Caco-2 (cell line): ENCODE measurements around the gene TMEM43. TPM values are rescaled to one million over a fixed set of nuclear protein-coding genes. Genes with fewer than 3 reads are reported as not detected.

Experiments used
- BruUV-seq: library from RNA; stranded (reverse); fragments of 400-500 nt; replicated peaks from 2 replicates; lab custom pipeline; 2021; lab: Mats Ljungman, UMichigan
- CTCF ChIA-PET: fragments of 300-600 bp; sonication (Branson Sonifier 250); formaldehyde crosslinking; loops from one replicate; lab custom pipeline; 2022; ENCODE audit warnings: antibody characterized with exemption; lab: Charles Lee
- POLR2A ChIA-PET: fragments of 300-600 bp; sonication (Branson Sonifier 250); formaldehyde crosslinking; loops from one replicate; lab custom pipeline; 2022; ENCODE audit warnings: antibody characterized with exemption; lab: Charles Lee
- DNase-seq, 2 experiments: peaks; one replicate each; pipeline versions ENCODE4 v3.0.0 to v3.0.0-alpha.2; 2020 to 2022
- H3K27me3 ChIP-seq: replicated peaks from 2 replicates; pipeline ENCODE4 v1.6.0; 2011; ENCODE audit warnings: low read length; ENCODE audit not compliant: control insufficient read depth, insufficient read depth
- H3K36me3 ChIP-seq: 2 replicates; pipeline ENCODE4 v1.5.1; 2011; ENCODE audit warnings: low read length; ENCODE audit not compliant: control insufficient read depth, insufficient read depth
- H3K4me1 ChIP-seq: fragments of 250-450 bp; sonication (Bioruptor Pico); 2 replicates; pipeline ENCODE4 v1.5.1; 2020; ENCODE audit warnings: mild to moderate bottlenecking
- H3K4me3 ChIP-seq: 2 replicates; pipeline ENCODE4 v1.5.1; 2011; ENCODE audit warnings: low read depth, mild to moderate bottlenecking, control low read depth, low read length
- H3K9me3 ChIP-seq: fragments of 250-450 bp; sonication (Bioruptor Pico); 2 replicates; pipeline ENCODE4 v1.5.1; 2020; ENCODE audit warnings: mild to moderate bottlenecking, moderate library complexity
- H3K27ac Mint-ChIP-seq: one replicate; pipeline ENCODE4 v1.8.0; 2022; ENCODE audit warnings: mixed read lengths; ENCODE audit not compliant: unreplicated experiment
- H3K27me3 Mint-ChIP-seq: one replicate; pipeline ENCODE4 v1.8.0; 2022; ENCODE audit warnings: mixed read lengths; ENCODE audit not compliant: insufficient read depth, unreplicated experiment
- H3K36me3 Mint-ChIP-seq: one replicate; pipeline ENCODE4 v1.8.0; 2022; ENCODE audit warnings: mild to moderate bottlenecking, mixed read lengths; ENCODE audit not compliant: insufficient read depth, unreplicated experiment
- H3K4me1 Mint-ChIP-seq: one replicate; pipeline ENCODE4 v1.8.0; 2022; ENCODE audit warnings: low read depth, mixed read lengths; ENCODE audit not compliant: unreplicated experiment
- H3K4me3 Mint-ChIP-seq: one replicate; pipeline ENCODE4 v1.8.0; 2022; ENCODE audit warnings: mild to moderate bottlenecking, moderate library complexity, mixed read lengths; ENCODE audit not compliant: unreplicated experiment
- H3K9me3 Mint-ChIP-seq: one replicate; pipeline ENCODE4 v1.8.0; 2022; ENCODE audit warnings: mixed read lengths; ENCODE audit not compliant: unreplicated experiment
- intact Hi-C: fragments of 100-400 bp; cut with micrococcal nuclease; formaldehyde crosslinking; loops from one replicate; pipeline ENCODE4 v1.10.0; 2022; ENCODE audit not compliant: unreplicated experiment
- total RNA-seq: library from RNA; stranded (reverse); gene quantifications from 2 replicates; pipeline ENCODE4 v1.2.3, GENCODE V29; 2022
- TF ChIP-seq, protein P1 (sequence below), 2 experiments: fragments of 200-600 bp in 1 of 2; IDR thresholded peaks; 1 replicate in 1 of 2; 2 replicates in 1 of 2; pipeline versions ENCODE4 v1.5.1 to v1.8.0; 2011 to 2022; ENCODE audit warnings: antibody characterized with exemption in 1 of 2, control low read depth in 1 of 2, inconsistent platforms in 1 of 2, low read depth in 1 of 2, low read length in 1 of 2, mild to moderate bottlenecking in 1 of 2, moderate library complexity in 1 of 2; ENCODE audit not compliant: insufficient read depth in 1 of 2, severe bottlenecking in 1 of 2, unreplicated experiment in 1 of 2

The TMEM43 gene
- total RNA-seq, 1 experiment from 2014 or later, result 35.2 TPM

GRCh38 chr3:14178247-14179113 lies 53.6 kb downstream of the TMEM43 start, which contains the start of the genes LSM3 and XPC:
Gene LSM3 (plus strand): TSS chr3:14178817. CDS start chr3:14178861, 44 bp downstream.
Gene XPC (minus strand): TSS chr3:14178601. CDS start chr3:14178568, 33 bp downstream.
- Histone ChIP-seq H3K27me3 (no peaks in the 10 kb centered on the region), H3K4me1 (peaks cover 16% of the 10 kb centered on the region), H3K9me3 (no peaks in the 10 kb centered on the region), H3K4me3 (peak within 1 kb of the TSS; percentile 95), H3K36me3 (no peaks in the 10 kb centered on the region)
- peaks cover 25% of the 10 kb centered on the region for H3K36me3 Mint-ChIP-seq
- peak within 1 kb of the TSS; percentile 82 for H3K4me3 Mint-ChIP-seq
- intact Hi-C loops, result loop anchor here (1.0 to 2.0 kb wide), 5 partner anchors 34 to 473 kb away; partner anchors contain the start of genes CCDC174 and CHCHD4
- no peaks in the 10 kb centered on the region for H3K9me3 Mint-ChIP-seq
- TF ChIP-seq, protein P1, sequence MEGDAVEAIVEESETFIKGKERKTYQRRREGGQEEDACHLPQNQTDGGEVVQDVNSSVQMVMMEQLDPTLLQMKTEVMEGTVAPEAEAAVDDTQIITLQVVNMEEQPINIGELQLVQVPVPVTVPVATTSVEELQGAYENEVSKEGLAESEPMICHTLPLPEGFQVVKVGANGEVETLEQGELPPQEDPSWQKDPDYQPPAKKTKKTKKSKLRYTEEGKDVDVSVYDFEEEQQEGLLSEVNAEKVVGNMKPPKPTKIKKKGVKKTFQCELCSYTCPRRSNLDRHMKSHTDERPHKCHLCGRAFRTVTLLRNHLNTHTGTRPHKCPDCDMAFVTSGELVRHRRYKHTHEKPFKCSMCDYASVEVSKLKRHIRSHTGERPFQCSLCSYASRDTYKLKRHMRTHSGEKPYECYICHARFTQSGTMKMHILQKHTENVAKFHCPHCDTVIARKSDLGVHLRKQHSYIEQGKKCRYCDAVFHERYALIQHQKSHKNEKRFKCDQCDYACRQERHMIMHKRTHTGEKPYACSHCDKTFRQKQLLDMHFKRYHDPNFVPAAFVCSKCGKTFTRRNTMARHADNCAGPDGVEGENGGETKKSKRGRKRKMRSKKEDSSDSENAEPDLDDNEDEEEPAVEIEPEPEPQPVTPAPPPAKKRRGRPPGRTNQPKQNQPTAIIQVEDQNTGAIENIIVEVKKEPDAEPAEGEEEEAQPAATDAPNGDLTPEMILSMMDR (IDR thresholded peaks at IDR 0.05; ENCODE audit: insufficient read depth in 1 of 2, low read depth in 1 of 2, low read length in 1 of 2, severe bottlenecking in 1 of 2, unreplicated experiment in 1 of 2), result no peak
- H3K27ac Mint-ChIP-seq, result peak within 1 kb of the TSS; percentile 94
- ChIA-PET POLR2A (interaction anchor here (0.6 to 2.4 kb wide), 18 partner anchors 8 to 473 kb away, joined by 3 to 38 read pairs (median 4); partner anchors contain the start of genes CCDC174, CHCHD4 and TMEM43), CTCF (interaction anchor here (0.5 to 1.3 kb wide), 10 partner anchors 24 to 1713 kb away, joined by 3 to 10 read pairs (median 4); partner anchors contain the start of gene SLC6A6)
- H3K4me1 Mint-ChIP-seq, result peaks cover 24% of the 10 kb centered on the region
- H3K27me3 Mint-ChIP-seq, result no peaks in the 10 kb centered on the region
- DNase-seq, result peak; percentile 97 to 98
- TSS peak; percentile 51 for BruUV-seq

DNA sequence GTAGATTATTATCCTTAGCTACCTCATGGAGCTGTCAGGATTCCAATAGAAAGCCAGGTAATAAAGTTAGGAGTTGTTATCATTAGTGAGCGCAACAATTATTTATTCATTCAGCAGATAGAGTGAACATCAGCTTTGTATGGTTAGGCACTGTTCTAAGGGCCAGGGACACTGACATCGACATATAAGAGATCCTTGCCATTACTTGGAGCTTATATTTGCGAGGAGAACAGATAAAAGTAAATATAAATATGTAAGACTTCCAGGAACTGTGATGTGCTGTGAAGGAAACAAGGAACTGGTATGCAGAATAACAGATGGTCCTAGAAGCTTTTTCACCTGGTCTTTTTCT lies 54.2 kb downstream of the TMEM43 start:
- H3K4me3 Mint-ChIP-seq, result peak overlapping the region; percentile 82
- no peaks in the 10 kb centered on the region for H3K9me3 ChIP-seq
- H3K36me3 ChIP-seq, result no peaks in the 10 kb centered on the region
- peaks cover 31% of the 10 kb centered on the region for H3K36me3 Mint-ChIP-seq
- TF ChIP-seq, protein P1 (IDR thresholded peaks at IDR 0.05; ENCODE audit: insufficient read depth in 1 of 2, low read depth in 1 of 2, low read length in 1 of 2, severe bottlenecking in 1 of 2, unreplicated experiment in 1 of 2), result no peak
- no peaks in the 10 kb centered on the region for H3K9me3 Mint-ChIP-seq
- H3K27me3 ChIP-seq, result no peaks in the 10 kb centered on the region
- ChIA-PET CTCF (interaction anchor here (0.5 to 1.3 kb wide), 9 partner anchors 23 to 1713 kb away, joined by 3 to 10 read pairs (median 4); partner anchors contain the start of gene SLC6A6), POLR2A (interaction anchor here (0.6 to 2.4 kb wide), 18 partner anchors 8 to 472 kb away, joined by 3 to 38 read pairs (median 4); partner anchors contain the start of genes CCDC174, CHCHD4 and TMEM43)
- peak overlapping the region; percentile 94 for H3K27ac Mint-ChIP-seq
- intact Hi-C loops, result loop anchor here (2.0 kb wide), 1 partner anchor 46 kb away; no protein-coding TSS in a partner anchor
- peaks cover 24% of the 10 kb centered on the region for H3K4me1 Mint-ChIP-seq
- H3K4me3 ChIP-seq, result peak overlapping the region; percentile 95
- H3K4me1 ChIP-seq, result peaks cover 16% of the 10 kb centered on the region
- no peak for DNase-seq
- TSS peak; percentile 81 for BruUV-seq
- H3K27me3 Mint-ChIP-seq, result no peaks in the 10 kb centered on the region

- DNase-seq, result no peak
- H3K36me3 Mint-ChIP-seq, result peaks cover 32% of the 10 kb centered on the region
- H3K4me1 Mint-ChIP-seq, result peaks cover 23% of the 10 kb centered on the region
- no TSS peak for BruUV-seq
- Histone ChIP-seq H3K4me1 (peaks cover 16% of the 10 kb centered on the region), H3K9me3 (no peaks in the 10 kb centered on the region), H3K27me3 (no peaks in the 10 kb centered on the region), H3K36me3 (no peaks in the 10 kb centered on the region), H3K4me3 (0 out of 2 replicates have a peak overlapping the region, but pooled peaks have one; percentile 9)
- TF ChIP-seq, protein P1 (IDR thresholded peaks at IDR 0.05; ENCODE audit: insufficient read depth in 1 of 2, low read depth in 1 of 2, low read length in 1 of 2, severe bottlenecking in 1 of 2, unreplicated experiment in 1 of 2), result no peak
- H3K27me3 Mint-ChIP-seq, result no peaks in the 10 kb centered on the region
- H3K4me3 Mint-ChIP-seq, result peak overlapping the region; percentile 82
- H3K9me3 Mint-ChIP-seq, result no peaks in the 10 kb centered on the region
- POLR2A ChIA-PET, result interaction anchor here (1.7 to 2.4 kb wide), 2 partner anchors 24 to 34 kb away, joined by 20 to 32 read pairs; no protein-coding TSS in a partner anchor
- CTCF ChIA-PET, result interaction anchor here (1.3 kb wide), 1 partner anchor 36 kb away, joined by 3 read pairs; no protein-coding TSS in a partner anchor
- H3K27ac Mint-ChIP-seq, result peak overlapping the region; percentile 94
- intact Hi-C loops, result loop anchor here (2.0 kb wide), 1 partner anchor 45 kb away; no protein-coding TSS in a partner anchor
These were observed 54.9 kb downstream of the TMEM43 start for GRCh38 chr3:14179795-14180194.
